Medulla oblongata (tissue), 1 donor: ENCODE measurements around the gene PPP1R14C.

Experiments used
- DNase-seq: peaks from one replicate; pipeline ENCODE4 v3.0.0-alpha.2; 2015; ENCODE audit errors: extremely low spot score

The PPP1R14C gene

GRCh38 chr6:150195996-150196417 lies 53.2 kb downstream of the PPP1R14C start:
- peak; percentile 10 for DNase-seq

GRCh38 chr6:150196942-150197745 lies 54.3 kb downstream of the PPP1R14C start:
- no peak for DNase-seq

- DNase-seq: no peak
Measured at GRCh38 chr6:150198532-150198931, 55.7 kb downstream of the PPP1R14C start.

DNA sequence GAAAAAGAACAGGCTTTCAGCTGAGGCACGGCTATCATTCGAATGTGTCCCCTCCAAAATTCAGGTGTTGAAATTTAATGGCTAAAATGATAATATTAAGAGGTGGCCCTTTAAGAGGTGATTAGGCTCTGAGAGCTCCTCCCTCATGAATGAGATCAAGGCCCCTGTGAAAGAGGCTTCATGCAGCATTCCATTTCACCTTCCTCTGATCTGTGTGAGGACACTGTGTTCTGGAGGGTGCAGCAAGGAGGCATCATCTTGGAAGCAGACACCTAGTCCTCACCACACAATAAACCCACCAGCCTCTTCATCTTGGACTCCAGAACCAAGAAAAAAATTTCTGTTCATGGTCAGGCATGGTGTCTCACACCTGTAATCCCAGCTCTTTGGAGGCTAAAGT lies 56.4 kb downstream of the PPP1R14C start:
- no peak for DNase-seq

- DNase-seq: peak; percentile 52
Measured at GRCh38 chr6:150200428-150201100, 57.7 kb downstream of the PPP1R14C start.

- DNase-seq: no peak
Measured at GRCh38 chr6:150201285-150201684, 58.4 kb downstream of the PPP1R14C start.

DNA sequence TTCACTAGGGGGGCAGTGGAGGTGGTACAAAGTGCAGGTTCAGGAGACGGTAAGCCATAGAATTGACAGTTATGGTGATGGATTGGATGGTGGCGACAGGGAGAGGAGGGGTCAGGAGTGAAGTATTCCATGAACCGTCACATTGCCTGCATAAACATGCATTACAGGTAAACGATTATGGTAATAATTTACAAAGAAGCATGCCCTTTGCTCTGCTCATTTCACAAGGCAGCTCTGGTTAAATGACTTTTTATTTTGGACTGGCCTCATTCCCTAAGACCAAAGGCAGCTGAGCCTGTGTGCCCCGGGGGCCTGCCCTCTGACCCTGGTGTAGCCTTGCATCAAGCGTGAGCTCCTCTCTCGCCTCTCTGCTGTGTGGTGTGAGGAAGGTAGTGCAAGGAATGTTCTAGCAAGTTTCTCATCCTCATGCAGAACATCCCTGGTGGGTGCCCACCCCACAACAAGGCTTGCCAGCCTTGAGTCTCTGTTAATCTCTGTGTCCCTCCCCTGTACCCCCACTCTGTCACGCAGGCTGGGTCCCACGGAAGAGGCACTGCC lies 59.0 kb downstream of the PPP1R14C start:
- DNase-seq: no peak

GRCh38 chr6:150202404-150202803 lies 59.6 kb downstream of the PPP1R14C start:
- DNase-seq: no peak

- no peak for DNase-seq
Measured at GRCh38 chr6:150202934-150203333, 60.1 kb downstream of the PPP1R14C start.

DNA sequence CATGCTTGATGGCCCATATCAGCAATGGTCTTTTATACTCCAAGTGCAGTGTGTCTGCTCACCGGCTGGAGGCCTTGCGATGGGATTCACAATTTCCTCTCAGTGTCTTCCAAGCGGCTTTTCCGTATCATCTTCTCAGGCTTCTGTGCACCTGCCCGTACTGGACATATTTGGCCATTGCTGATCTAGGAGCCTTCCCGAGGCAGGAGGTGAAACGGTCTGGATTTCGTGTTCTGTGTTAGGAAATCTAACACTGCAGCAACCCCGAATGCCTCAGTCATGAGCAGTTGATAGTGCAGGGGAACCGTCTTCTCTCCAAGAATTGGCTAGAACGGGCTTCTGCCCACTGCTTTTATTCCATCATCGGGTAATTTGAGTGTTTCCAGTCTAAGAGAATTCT lies 60.5 kb downstream of the PPP1R14C start:
- no peak for DNase-seq

DNA sequence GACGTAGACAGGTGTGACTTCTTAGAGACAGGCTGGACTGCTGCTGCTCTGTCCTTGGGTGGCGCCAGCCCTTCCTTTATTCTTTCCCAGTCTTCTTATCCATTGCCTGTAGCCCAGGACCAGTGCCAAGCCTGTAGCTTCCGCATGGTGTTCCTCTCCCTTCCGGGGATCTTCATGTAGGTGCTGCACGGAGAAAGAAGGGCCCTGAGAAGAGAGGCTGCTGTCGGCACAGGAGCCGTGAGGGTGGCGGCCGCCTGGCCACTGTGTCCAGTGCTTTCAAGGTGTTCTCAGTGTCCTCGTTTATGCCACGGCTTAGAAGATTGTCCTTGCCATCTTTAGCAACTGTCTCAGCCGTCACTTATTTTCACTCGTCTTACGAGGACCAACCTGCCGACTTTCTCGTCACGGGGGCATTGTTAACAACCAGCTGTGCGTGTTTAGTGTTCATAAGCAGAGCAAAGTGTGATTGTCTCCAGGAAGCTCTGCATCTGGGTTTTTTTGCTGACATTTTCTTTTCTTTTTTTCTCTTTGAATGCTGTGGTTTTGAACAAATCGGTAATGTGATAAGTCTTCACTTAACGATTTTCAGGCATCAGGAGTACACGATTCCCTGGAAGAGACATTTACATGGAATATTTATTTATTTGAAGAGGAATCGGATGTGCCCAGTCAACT lies 61.2 kb downstream of the PPP1R14C start:
- no peak for DNase-seq

DNA sequence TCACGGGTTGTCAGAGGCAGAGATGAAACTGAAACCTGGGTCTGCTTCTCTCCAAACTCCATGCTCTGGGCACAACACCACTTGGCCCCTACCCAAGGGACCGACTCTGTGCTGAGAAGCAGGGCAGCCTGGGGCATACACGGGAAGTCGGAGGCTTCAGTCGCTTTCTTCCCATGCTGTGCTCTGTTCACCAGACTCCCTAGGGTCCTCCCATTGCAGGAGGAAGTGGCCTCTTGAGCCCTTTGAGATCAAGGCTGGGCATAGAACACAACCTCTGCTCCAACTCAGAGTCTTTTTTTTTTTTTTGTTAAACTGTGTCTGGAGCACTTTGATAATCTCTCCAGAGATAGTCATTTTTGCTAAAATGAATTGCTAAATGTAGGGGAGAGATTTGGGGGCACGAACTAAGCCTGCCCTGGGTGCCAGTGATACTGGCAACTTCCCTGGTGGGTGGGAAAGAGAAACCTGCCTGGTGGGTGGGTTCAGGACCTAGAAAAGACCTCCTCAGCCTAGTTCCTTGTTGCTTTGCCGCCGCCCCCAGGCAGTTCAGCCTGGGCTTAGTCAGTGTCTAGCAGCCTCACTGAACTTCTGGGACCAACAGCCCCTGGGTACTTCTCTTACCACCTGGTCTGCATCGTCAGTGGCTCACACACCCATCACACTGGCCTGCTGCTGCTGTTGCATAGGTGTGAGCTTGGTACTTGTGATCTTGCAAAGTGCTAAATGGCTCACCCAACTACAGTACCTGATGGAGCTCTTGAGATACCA lies 62.0 kb downstream of the PPP1R14C start:
- peak; percentile 34 for DNase-seq

DNA sequence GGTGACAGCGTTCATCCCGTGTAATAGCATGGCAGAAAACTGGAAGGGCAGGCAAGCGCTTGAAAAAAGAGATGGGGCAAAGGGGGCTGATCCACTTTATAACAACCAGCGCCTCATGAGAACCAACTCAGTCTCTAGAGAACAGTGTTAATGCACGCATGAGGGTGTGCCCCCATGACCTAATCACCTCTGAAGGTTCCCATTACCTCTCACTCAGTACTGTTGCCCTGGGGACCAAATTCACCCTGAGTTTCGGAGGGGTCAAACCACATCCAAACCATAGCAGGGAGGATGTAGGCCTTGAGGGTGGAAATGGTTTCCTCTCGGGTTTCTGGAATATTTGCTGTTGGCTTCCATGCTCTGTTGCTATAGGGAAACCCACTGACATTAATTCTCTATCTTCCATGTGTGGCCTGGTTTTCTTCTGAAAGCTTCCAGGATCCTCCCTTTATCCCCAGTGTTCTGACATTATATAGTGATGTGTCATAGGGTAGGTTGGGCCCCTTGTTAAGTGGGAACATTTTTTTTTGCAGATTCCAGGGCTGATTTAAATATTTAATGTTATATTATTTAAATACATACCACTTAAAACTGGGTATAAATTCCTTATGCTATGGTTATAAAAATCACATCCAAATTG lies 65.2 kb downstream of the PPP1R14C start:
- DNase-seq: no peak

DNA sequence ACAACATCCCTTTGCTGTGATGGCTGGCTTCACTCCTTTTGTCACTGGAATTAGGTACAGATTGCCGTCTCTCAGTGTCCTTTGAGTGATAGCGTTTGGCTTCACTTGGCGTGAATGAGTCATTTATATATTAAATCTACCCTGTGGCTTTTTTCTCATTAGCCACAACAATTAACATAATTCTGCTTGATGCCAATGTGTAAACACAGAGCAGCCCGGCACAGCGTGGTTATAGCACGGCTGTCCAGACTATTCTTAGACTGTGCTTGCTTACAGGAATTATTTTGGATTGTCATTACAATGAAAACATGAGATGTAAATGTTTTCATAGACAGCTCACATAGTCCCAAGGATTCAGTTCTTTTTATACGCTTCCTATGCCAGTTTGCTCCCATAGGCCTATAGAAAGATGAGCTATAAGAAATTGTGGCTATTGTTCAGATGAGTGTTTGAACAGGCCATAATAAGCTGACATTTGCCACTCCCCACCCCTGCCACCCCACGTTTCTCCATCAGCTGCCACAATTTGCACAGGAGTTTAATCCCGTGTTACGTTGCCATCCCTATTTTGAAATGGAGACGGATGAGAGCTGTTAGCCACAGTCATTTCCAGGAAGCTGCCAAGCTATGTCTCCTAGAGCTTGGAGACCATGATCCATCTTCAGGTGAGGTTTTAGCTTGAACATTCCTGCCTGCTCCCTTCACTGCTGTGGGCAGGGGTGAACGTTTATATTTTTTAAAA lies 65.9 kb downstream of the PPP1R14C start:
- no peak for DNase-seq

GRCh38 chr6:150209415-150209814 lies 66.6 kb downstream of the PPP1R14C start:
- DNase-seq: no peak

DNA sequence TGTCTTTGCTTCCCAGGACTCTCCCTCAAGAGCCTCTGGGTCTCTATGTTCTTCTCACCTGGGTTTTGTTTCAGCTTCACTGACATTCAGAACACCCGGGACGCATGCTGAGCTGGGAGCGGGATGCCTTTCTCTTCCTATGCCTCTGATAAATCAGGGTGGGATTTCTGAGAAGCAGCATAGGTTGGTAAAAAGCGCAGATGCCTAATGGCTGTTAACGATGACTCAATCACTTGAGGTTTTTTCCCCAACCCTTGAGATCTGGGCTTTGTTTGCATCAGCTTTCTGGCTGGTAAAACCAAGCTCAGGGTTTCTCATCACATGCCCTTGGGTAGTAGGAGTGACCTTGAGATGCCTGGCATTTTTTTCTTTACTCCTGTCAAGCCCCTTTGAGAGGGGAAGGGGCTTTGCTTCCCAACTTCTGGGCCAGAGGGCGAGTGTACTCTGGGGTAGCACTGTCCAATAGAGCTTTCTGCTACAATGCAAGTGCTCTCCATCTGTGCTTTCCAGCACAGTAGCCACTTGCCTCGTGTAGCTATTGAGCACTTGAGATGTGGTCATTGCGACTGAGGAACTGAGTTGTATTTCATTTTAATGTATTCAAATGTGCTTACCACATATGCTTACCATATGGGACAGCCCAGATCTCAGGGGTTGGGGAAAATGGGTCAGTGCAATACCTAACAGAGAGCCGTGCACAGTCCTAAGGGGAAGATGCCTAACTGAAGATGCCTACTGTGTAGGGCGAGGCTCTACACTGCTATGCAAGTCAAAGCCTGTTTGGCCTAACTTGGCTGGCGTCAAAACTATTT lies 69.1 kb downstream of the PPP1R14C start:
- DNase-seq: no peak

- DNase-seq: no peak
Measured at GRCh38 chr6:150212778-150213177, 69.9 kb downstream of the PPP1R14C start.

DNA sequence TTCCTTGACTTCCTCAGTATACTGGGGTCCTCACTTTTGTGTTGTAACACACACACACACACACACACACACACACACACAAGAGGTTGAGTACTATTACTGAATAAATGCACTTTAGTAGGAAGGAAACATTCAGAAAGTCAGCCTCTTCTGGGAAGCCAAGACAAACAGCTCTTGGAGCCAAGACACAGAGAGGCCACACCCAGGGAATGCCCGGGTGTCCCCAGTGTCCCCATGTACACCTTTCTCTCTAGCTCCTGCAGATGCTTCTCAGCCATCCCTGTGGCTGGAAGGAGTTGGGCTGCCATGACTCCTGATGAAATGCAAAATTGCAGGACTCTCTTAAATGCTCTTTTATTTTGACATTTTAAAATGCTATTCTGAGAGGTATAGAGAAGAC lies 70.5 kb downstream of the PPP1R14C start:
- DNase-seq: no peak

GRCh38 chr6:150214310-150214709 lies 71.5 kb downstream of the PPP1R14C start:
- DNase-seq: no peak
